GM21737 (cell line): ENCODE measurements around the gene ZNF19.
"Not testable (repeated sequence)": the region's sequence is repeated elsewhere in the genome, so short reads cannot be mapped to it uniquely, and the experiment has no call there.

Source experiments
- ATAC-seq: cut with Tn5 transposase; IDR thresholded peaks from one replicate; pipeline ENCODE4 v1.9.1; 2021; ENCODE audit warnings: mild to moderate bottlenecking, moderate library complexity; ENCODE audit not compliant: unreplicated experiment

The ZNF19 gene

DNA sequence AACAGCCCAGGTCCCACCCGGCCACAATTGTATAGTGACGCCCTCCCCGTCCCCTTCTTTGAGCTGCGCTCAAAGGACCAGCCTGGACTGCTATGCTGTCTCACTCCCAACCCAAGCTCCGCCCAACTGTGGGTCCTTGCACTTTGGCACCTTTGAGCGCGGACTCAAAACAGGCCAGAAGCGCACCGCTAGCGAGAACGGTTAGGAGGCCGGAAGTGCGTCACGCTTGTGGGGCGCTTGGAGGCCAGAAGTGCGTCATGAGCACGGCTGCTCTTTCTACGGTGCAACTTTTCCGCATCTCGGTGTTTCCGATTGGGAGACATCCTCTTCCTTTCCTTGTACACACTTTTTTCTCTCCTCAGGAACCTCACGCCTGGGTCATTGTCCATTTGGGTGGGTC, at the start of gene ZNF19:
Gene ZNF19, minus strand, starts transcription at position 203 of the 400 bp plus-strand sequence. CDS start 7,210 bp downstream, outside the sequence.
- no peak for ATAC-seq

DNA sequence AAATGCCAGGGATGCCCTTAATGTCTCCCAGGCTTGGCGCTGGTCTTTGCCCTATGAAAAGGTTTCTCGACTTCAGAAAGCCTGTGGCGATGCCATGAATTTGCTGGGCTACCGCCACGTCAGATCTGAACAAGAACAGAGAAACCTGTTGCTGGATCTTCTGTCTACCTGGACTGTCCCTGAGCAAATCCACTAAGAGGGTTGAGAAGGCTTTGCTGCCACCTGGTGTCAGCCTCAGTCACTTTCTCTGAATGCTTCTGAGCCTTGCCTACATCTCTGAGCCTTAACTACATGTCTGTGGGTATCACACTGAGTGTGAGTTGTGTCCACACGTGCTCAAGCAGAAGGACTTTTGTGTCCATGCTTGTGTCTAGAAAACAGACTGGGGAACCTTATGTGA, 48.5 kb upstream of the ZNF19 start:
- no peak for ATAC-seq

DNA sequence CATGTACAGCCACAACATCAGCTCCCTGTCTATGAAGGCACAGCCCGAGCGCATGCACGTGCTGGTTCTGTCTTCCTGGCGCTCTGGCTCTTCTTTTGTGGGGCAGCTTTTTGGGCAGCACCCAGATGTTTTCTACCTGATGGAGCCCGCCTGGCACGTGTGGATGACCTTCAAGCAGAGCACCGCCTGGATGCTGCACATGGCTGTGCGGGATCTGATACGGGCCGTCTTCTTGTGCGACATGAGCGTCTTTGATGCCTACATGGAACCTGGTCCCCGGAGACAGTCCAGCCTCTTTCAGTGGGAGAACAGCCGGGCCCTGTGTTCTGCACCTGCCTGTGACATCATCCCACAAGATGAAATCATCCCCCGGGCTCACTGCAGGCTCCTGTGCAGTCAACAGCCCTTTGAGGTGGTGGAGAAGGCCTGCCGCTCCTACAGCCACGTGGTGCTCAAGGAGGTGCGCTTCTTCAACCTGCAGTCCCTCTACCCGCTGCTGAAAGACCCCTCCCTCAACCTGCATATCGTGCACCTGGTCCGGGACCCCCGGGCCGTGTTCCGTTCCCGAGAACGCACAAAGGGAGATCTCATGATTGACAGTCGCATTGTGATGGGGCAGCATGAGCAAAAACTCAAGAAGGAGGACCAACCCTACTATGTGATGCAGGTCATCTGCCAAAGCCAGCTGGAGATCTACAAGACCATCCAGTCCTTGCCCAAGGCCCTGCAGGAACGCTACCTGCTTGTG, 47.8 kb upstream of the ZNF19 start:
- ATAC-seq: no peak

- no peak for ATAC-seq
Measured at GRCh38 chr16:71532366-71532765, 43.2 kb upstream of the ZNF19 start.

GRCh38 chr16:71528863-71529262, 39.7 kb upstream of the ZNF19 start:
- ATAC-seq: no peak

- ATAC-seq: no peak
Measured at GRCh38 chr16:71528257-71528656, 39.1 kb upstream of the ZNF19 start.

GRCh38 chr16:71526111-71526631, 37.0 kb upstream of the ZNF19 start, which contains the start of gene CHST4:
Gene CHST4, plus strand, starts transcription at chr16:71526426. Its CDS starts 10,252 bp downstream, at chr16:71536678.
- ATAC-seq: no peak

DNA sequence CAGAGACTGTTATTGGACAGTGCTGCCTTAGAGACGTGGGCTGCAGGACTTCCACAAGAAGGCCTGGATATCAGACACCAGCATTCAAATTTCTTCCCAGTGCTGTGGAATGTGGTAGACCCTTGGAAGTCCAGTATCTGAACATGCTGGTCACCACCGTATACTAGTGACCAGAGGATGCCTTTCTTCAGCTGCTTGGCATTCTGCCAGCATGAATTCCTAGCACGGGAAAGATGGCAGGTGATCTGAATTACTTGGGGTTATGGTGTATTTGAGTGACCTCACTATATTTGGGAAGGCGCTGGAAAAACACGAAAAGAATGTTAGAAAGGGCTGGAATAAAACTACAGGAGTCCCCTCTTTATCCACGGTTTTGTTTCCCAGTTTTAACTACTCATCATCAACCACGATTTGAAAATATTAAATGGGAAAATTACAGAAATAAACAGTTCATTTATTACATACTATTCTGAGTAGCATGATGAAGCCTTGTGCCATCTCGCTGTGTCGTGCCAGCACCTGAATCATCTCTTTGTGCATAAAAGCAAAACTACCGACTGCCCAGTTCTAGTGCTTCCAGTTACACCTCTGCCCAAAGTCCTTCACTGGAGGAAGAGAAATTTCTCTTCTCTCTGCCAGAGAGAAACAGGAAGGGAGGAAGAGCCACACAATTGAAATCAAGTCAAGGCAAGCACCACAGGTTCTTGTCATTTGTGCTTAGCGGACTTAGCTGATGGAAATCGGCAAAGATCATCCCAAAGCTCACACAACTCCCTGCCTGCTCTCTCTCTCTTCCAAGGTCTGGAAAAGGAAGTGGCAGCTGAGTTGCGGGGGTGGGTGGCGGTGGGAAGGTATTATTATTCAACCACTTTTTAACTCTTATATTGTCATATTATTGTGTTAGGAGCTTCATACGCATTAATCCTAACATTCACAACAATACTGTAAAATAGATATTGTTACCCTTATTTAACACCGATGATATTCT, 35.7 kb upstream of the ZNF19 start:
- no peak for ATAC-seq

DNA sequence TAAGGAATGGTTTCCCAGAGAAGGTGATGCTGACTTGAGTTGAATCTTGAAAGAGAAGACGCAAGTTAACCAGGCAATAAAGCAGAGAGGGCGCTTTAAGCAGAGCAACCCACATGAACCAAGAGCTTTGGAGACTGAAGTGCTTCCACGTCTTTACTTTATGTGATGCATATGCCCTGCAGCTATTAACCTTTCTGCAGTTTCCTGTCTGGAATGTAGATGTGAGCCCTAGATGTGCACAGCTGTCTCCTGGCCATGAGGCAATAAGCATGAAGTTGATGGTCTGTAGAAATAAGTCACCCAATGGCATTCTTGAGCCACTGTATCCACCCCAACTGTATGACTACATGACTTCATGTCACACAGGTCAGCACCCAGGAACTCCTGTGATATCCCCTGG, 31.4 kb upstream of the ZNF19 start:
- no peak for ATAC-seq

DNA sequence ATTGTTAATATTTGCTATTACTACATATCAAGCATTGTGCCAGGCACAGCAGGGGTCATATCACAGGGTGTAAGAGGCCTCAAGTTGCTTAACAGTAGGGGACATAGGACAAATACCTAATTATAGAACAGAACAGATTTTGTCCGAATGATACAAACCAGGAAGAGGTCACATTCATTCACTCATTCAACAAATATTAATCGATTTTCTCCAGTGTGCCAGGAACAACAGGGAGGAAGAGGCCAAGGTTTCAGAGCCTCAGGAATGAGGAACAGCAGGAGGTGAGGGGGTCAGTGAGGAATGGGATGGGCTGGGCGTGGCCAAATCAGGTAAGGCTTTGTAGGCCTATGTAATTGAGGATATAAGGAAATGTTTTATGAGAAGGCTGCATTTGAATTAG, 25.9 kb upstream of the ZNF19 start:
- no peak for ATAC-seq

- no peak for ATAC-seq
Measured at GRCh38 chr16:71514476-71514875, 25.4 kb upstream of the ZNF19 start.

- no peak for ATAC-seq
Measured at GRCh38 chr16:71513302-71513701, 24.2 kb upstream of the ZNF19 start.

- no peak for ATAC-seq
Measured at GRCh38 chr16:71507061-71507460, 17.9 kb upstream of the ZNF19 start.

- no peak for ATAC-seq
Measured at GRCh38 chr16:71504901-71505300, 15.8 kb upstream of the ZNF19 start.

- not testable (repeated sequence) for ATAC-seq
Measured at GRCh38 chr16:71504051-71504450, 14.9 kb upstream of the ZNF19 start.

DNA sequence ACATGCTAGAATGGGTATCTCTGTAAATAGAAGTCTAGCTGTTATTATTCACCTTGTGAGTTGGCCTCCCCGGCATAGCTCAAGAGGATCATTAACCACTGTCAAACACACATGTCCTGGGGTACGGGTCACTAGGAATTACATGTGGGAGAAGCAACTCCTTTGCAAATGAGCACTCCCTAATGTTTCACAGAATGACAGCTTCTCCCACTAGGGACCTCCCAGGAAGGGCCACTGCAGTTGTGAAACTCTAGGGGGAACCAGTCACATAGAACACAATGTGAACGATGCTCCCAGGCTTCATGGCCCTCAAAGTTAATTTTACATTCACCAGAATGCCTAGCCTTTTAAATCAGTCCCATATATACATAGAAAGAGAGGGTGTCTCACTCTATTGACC, 12.4 kb upstream of the ZNF19 start:
- no peak for ATAC-seq

- no peak for ATAC-seq
Measured at GRCh38 chr16:71500964-71501363, 11.8 kb upstream of the ZNF19 start.

DNA sequence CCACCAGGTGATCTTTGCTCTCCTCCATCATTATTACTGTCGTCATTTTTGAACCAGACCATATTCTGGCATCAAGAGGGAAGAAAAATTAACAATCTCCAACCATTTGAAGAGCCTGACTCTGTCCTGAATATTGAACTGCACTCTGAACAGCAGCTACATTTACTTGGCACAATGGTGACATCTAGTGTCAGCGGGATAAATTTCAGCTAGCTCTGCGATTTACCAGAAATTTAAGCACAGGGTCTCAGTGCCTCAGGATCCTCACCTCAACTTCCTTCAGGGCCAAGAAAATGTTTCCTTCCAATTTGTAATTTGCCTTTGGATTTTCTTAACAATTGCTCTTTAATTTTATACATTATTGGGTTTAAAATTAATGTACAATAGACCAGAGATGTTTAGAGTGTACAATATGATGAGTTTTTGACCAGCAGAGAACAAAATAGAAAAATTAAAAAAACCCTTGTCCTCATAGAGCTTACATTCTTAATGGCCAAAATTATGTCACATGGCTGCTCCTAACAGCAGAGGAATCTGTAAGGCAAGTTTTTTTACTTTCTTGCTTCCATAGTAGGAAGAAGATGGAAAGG, 10.7 kb upstream of the ZNF19 start:
- no peak for ATAC-seq

DNA sequence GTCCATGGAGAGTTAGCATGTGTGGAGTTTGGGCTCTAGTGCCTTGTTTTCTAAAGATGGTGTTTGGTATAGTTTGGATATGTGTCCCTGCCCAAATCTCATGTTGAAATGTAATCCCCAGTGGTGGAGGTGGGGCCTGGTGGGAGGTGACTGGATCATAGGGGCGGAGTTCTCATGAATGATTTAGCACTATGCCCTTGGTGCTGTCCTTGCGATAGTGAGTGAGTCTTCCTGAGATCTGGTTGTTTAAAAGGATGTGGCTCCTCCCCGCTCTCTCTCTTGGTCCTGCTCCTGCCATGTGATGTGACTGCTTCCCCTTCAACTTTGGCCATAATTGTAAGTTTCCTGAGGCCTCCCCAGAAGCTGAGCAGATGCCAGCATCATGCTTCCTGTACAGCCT, 8.9 kb upstream of the ZNF19 start:
- no peak for ATAC-seq

DNA sequence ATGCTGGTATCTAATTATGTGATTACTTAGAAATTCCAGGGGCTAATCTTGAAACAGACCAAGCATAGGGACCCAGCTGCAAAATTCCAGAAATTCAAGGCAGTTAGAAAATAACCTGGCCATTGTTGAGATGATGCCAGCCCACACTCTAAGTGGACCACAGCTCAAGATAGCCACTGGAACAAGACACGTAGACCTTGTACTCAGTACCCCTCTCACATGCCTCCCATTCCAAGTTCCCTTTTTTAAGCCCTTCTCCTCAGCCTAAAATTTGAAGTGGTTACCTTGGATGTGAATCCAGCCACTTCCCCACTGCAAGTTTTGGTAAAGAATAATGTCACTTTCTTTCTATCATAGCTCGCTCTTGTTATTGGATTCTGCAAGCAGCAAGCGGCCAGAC, 4.1 kb upstream of the ZNF19 start:
- ATAC-seq: no peak

GRCh38 chr16:71492786-71493185, 3.7 kb upstream of the ZNF19 start:
- no peak for ATAC-seq
